NB4 (cell line): ENCODE results near the gene NIPAL4.

Experiments used
- POLR2A ChIP-seq: IDR thresholded peaks from 2 replicates; pipeline ENCODE4 v1.6.1; 2011; ENCODE audit warnings: mild to moderate bottlenecking; ENCODE audit not compliant: insufficient read length; ENCODE audit errors: extremely low read depth
- TF ChIP-seq, protein P1 (sequence below): IDR thresholded peaks from one replicate; pipeline ENCODE4 v1.5.1; 2012; ENCODE audit warnings: low read depth, low read length

DNA sequence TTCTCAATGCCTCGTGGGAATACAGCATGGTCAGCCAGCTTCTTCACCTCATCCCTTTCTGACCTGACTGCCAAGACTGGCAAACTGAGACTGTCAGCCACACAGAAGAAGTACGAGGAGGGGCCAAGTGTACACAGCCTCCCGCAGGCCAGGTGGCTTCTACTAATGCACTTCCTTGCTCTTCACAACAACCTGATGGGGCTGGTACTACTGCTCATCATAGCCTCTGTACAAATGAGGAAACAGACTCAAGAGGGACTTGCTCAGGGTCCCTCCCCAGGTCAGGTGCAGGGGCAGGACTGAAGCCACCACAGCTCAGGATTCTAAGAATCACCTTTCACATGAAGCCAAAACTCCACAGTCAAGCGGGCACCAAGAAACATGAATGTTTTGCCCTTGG, 21.3 kb downstream of the NIPAL4 start:
- TF ChIP-seq POLR2A, result no peak
- TF ChIP-seq, protein P1, sequence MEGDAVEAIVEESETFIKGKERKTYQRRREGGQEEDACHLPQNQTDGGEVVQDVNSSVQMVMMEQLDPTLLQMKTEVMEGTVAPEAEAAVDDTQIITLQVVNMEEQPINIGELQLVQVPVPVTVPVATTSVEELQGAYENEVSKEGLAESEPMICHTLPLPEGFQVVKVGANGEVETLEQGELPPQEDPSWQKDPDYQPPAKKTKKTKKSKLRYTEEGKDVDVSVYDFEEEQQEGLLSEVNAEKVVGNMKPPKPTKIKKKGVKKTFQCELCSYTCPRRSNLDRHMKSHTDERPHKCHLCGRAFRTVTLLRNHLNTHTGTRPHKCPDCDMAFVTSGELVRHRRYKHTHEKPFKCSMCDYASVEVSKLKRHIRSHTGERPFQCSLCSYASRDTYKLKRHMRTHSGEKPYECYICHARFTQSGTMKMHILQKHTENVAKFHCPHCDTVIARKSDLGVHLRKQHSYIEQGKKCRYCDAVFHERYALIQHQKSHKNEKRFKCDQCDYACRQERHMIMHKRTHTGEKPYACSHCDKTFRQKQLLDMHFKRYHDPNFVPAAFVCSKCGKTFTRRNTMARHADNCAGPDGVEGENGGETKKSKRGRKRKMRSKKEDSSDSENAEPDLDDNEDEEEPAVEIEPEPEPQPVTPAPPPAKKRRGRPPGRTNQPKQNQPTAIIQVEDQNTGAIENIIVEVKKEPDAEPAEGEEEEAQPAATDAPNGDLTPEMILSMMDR, result no peak
